Panc1 (cell line): ENCODE data around the gene FTSJ3. TPM values are rescaled to one million over a fixed set of nuclear protein-coding genes. Genes with fewer than 3 reads are reported as not detected.

ENCODE experiments used
- ATAC-seq: fragments of 200-7000 bp; cut with Tn5 transposase; 2 replicates; pipeline ENCODE4 v1.9.1; 2020; ENCODE audit warnings: mild to moderate bottlenecking, moderate library complexity
- BruUV-seq: library from RNA; stranded (reverse); fragments of 400-500 nt; replicated peaks from 2 replicates; lab custom pipeline; 2021; lab: Mats Ljungman, UMichigan
- CTCF ChIA-PET: fragments of 300-600 bp; sonication (Branson Sonifier 250); formaldehyde crosslinking; loops from one replicate; lab custom pipeline; 2022; ENCODE audit warnings: antibody characterized with exemption; lab: Charles Lee
- POLR2A ChIA-PET: fragments of 300-600 bp; sonication (Branson Sonifier 250); formaldehyde crosslinking; loops from one replicate; lab custom pipeline; 2022; ENCODE audit warnings: antibody characterized with exemption; lab: Charles Lee
- DNase-seq: peaks from one replicate; pipeline ENCODE4 v3.0.0-alpha.2; 2010; ENCODE audit warnings: low read depth, low spot score
- H3K27ac ChIP-seq: 2 replicates; pipeline ENCODE4 v1.5.1; 2011; ENCODE audit warnings: mild to moderate bottlenecking, low read length, inconsistent platforms
- H3K27me3 ChIP-seq: fragments of 200-500 bp; sonication (Bioruptor generic); 2 replicates; pipeline ENCODE4 v1.6.0; 2014; ENCODE audit warnings: low read length, inconsistent platforms; ENCODE audit not compliant: control insufficient read depth, insufficient read depth
- H3K36me3 ChIP-seq: fragments of 200-500 bp; sonication (Bioruptor generic); 2 replicates; pipeline ENCODE4 v1.5.1; 2014; ENCODE audit warnings: inconsistent platforms, mild to moderate bottlenecking, low read length, moderate library complexity; ENCODE audit not compliant: control insufficient read depth, insufficient read depth
- H3K4me1 ChIP-seq: 2 replicates; pipeline ENCODE4 v1.5.1; 2011; ENCODE audit warnings: inconsistent platforms, mild to moderate bottlenecking, low read length, moderate library complexity; ENCODE audit not compliant: control insufficient read depth, insufficient read depth
- H3K4me3 ChIP-seq, 2 experiments: 2 replicates each; pipeline ENCODE4 v1.5.1; 2011 to 2012; ENCODE audit warnings: low read depth in 2 of 2, low read length in 2 of 2, mild to moderate bottlenecking in 2 of 2, inconsistent platforms in 1 of 2, moderate library complexity in 1 of 2
- H3K9me3 ChIP-seq: fragments of 200-500 bp; sonication (Bioruptor generic); 2 replicates; pipeline ENCODE4 v1.5.1; 2014; ENCODE audit warnings: low read depth, mild to moderate bottlenecking, inconsistent platforms, low read length, moderate library complexity; ENCODE audit not compliant: control insufficient read depth, insufficient read depth
- POLR2AphosphoS5 ChIP-seq: IDR thresholded peaks from 2 replicates; pipeline ENCODE4 v1.6.1; 2012; ENCODE audit warnings: mild to moderate bottlenecking, low read depth, low read length, moderate library complexity
- SIN3A ChIP-seq: IDR thresholded peaks from 2 replicates; pipeline ENCODE4 v1.6.1; 2012; ENCODE audit warnings: low read depth, mild to moderate bottlenecking, low read length, moderate library complexity, borderline replicate concordance; ENCODE audit not compliant: insufficient read depth
- TCF7L2 ChIP-seq: IDR thresholded peaks from 2 replicates; pipeline ENCODE4 v1.6.1; 2011; ENCODE audit warnings: mild to moderate bottlenecking, low read depth, low read length, inconsistent platforms
- in situ Hi-C: cut with HindIII; loops from 2 replicates; pipeline ENCODE4 v1.10.0; 2016; ENCODE audit warnings: low sequenced_read_pairs, low pct_unique_long_range_greater_than_20kb
- intact Hi-C: fragments of 100-400 bp; cut with micrococcal nuclease; formaldehyde crosslinking; loops from one replicate; pipeline ENCODE4 v1.10.0; 2022; ENCODE audit not compliant: unreplicated experiment
- total RNA-seq: library from RNA; stranded (reverse); gene quantifications from one replicate; pipeline ENCODE4 v1.2.1, GENCODE V29; 2021; ENCODE audit not compliant: unreplicated experiment
- TF ChIP-seq, protein P1 (sequence below): fragments of 450-650 bp; IDR thresholded peaks from 2 replicates; pipeline ENCODE4 v1.5.1; 2017; ENCODE audit warnings: mild to moderate bottlenecking
- TF ChIP-seq, protein P2 (sequence below), 2 experiments: IDR thresholded peaks; 2 replicates each; pipeline ENCODE4 v1.6.1; 2011 to 2012; ENCODE audit warnings: low read depth in 2 of 2, control low read depth in 1 of 2, low read length in 1 of 2, mild to moderate bottlenecking in 1 of 2, moderate library complexity in 1 of 2; ENCODE audit not compliant: insufficient read depth in 1 of 2

The FTSJ3 gene
- total RNA-seq, 1 experiment from 2014 or later, result 41.3 TPM

DNA sequence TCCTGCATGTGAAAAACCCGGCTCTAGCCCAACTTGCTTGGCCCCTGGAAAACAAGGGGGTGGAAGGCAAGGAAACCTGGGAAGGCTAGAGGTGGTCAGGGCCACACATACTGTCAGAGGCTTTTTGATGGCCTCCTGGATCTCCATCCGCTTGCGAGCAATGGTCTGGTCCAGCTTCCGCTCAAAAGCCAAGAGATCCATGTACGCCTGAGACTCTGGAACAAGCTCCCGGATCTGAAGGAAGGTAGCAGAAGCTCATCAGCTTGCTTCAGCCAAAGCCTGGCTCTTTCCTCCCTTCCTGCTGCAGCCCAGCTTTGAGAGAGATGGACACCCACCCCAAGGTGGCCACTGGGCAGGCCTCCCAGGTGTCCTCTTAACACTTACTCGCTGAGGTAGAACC, 9.3 kb upstream of the FTSJ3 start:
- POLR2A ChIA-PET, result no interaction called here
- no peak for TF ChIP-seq SIN3A
- no peak for TF ChIP-seq POLR2AphosphoS5
- TF ChIP-seq TCF7L2, result no peak
- TF ChIP-seq, protein P1, sequence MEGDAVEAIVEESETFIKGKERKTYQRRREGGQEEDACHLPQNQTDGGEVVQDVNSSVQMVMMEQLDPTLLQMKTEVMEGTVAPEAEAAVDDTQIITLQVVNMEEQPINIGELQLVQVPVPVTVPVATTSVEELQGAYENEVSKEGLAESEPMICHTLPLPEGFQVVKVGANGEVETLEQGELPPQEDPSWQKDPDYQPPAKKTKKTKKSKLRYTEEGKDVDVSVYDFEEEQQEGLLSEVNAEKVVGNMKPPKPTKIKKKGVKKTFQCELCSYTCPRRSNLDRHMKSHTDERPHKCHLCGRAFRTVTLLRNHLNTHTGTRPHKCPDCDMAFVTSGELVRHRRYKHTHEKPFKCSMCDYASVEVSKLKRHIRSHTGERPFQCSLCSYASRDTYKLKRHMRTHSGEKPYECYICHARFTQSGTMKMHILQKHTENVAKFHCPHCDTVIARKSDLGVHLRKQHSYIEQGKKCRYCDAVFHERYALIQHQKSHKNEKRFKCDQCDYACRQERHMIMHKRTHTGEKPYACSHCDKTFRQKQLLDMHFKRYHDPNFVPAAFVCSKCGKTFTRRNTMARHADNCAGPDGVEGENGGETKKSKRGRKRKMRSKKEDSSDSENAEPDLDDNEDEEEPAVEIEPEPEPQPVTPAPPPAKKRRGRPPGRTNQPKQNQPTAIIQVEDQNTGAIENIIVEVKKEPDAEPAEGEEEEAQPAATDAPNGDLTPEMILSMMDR, result no peak
- TF ChIP-seq, protein P2, sequence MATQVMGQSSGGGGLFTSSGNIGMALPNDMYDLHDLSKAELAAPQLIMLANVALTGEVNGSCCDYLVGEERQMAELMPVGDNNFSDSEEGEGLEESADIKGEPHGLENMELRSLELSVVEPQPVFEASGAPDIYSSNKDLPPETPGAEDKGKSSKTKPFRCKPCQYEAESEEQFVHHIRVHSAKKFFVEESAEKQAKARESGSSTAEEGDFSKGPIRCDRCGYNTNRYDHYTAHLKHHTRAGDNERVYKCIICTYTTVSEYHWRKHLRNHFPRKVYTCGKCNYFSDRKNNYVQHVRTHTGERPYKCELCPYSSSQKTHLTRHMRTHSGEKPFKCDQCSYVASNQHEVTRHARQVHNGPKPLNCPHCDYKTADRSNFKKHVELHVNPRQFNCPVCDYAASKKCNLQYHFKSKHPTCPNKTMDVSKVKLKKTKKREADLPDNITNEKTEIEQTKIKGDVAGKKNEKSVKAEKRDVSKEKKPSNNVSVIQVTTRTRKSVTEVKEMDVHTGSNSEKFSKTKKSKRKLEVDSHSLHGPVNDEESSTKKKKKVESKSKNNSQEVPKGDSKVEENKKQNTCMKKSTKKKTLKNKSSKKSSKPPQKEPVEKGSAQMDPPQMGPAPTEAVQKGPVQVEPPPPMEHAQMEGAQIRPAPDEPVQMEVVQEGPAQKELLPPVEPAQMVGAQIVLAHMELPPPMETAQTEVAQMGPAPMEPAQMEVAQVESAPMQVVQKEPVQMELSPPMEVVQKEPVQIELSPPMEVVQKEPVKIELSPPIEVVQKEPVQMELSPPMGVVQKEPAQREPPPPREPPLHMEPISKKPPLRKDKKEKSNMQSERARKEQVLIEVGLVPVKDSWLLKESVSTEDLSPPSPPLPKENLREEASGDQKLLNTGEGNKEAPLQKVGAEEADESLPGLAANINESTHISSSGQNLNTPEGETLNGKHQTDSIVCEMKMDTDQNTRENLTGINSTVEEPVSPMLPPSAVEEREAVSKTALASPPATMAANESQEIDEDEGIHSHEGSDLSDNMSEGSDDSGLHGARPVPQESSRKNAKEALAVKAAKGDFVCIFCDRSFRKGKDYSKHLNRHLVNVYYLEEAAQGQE (IDR thresholded peaks at IDR 0.05; ENCODE audit: insufficient read depth in 1 of 2, low read depth in 2 of 2, low read length in 1 of 2), result no peak
- intact Hi-C loops, result no loop called here
- H3K36me3 ChIP-seq, result peaks cover 1% of the 10 kb centered on the region; the same call in 1 of the 2 replicates
- DNase-seq, result no peak
- CTCF ChIA-PET, result no interaction called here
- no TSS peak for BruUV-seq
- no peaks in the 10 kb centered on the region for H3K9me3 ChIP-seq
- no peaks in the 10 kb centered on the region for H3K27me3 ChIP-seq
- no peak overlapping the region for H3K27ac ChIP-seq
- no peak for ATAC-seq
- in situ Hi-C loops, result no loop called here
- no peak overlapping the region for H3K4me3 ChIP-seq
- peaks cover 25% of the 10 kb centered on the region for H3K4me1 ChIP-seq

DNA sequence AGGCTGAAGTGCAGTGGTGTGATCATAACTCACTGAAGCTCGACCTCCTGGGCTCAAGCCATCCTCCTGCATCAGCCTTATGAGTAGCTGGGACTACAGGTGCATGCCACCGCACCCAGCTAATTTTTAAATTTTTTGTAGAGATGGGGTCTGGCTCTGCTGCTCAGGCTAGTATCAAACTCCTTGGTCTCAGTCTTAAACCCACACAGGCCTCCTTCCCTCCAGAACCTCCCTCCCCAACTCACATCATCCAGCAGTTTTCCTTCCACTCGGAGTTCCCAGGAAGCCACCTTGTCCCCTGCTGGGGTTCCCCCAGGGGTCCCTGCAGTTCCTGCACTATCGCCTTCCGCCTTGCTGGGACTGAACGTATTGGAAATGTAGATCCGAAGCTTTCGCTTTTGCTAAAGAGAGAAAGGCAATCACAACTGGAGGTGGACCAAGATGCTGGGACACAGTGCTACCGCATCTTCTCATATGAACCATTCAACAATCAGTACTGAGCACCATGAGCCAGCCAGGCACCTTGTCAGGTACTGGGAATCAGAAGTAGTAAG, 7.8 kb upstream of the FTSJ3 start:
- DNase-seq, result no peak
- in situ Hi-C loops (no loop called here), intact Hi-C loops (no loop called here)
- H3K4me1 ChIP-seq, result peaks cover 14% of the 10 kb centered on the region
- CTCF ChIA-PET, result interaction anchor here (0.6 kb wide), 2 partner anchors 134 to 397 kb away, joined by 3 read pairs; no protein-coding TSS in a partner anchor
- no peak for ATAC-seq
- H3K9me3 ChIP-seq, result no peaks in the 10 kb centered on the region
- H3K27me3 ChIP-seq, result no peaks in the 10 kb centered on the region
- H3K27ac ChIP-seq, result no peak overlapping the region
- peaks cover 6% of the 10 kb centered on the region; the same call in 1 of the 2 replicates for H3K36me3 ChIP-seq
- POLR2A ChIA-PET, result no interaction called here
- BruUV-seq, result no TSS peak
- TF ChIP-seq, protein P1, result no peak; the same call in 1 of the 2 replicates
- TF ChIP-seq TCF7L2 (no peak), SIN3A (no peak)
- TF ChIP-seq, protein P2 (IDR thresholded peaks at IDR 0.05; ENCODE audit: insufficient read depth in 1 of 2, low read depth in 2 of 2, low read length in 1 of 2), result no peak
- no peak overlapping the region for H3K4me3 ChIP-seq
